ENCODE results near the gene INPP5J.
A peak's percentile ranks its signal among the peaks of the same experiment; 100 is the strongest.
"Not testable (repeated sequence)": the region's sequence is repeated elsewhere in the genome, so short reads cannot be mapped to it uniquely, and the experiment has no call there.

The INPP5J gene

GRCh38 chr22:31100762-31101525 lies 21.8 kb upstream of the INPP5J start:
- DNase-seq = no peak

- DNase-seq = no peak
Measured at GRCh38 chr22:31102441-31103081, 20.2 kb upstream of the INPP5J start.

GRCh38 chr22:31103111-31103510 lies 19.7 kb upstream of the INPP5J start:
- no peak for DNase-seq

- peak in 8 of 56 donors; percentile 8 to 45 (median 22) for DNase-seq
Measured at GRCh38 chr22:31103899-31104694, 18.7 kb upstream of the INPP5J start.

- DNase-seq = no peak
Measured at GRCh38 chr22:31104869-31105268, 17.9 kb upstream of the INPP5J start.

GRCh38 chr22:31105282-31105929 lies 17.4 kb upstream of the INPP5J start:
- DNase-seq = no peak

- DNase-seq = no peak
Measured at GRCh38 chr22:31106001-31106571, 16.7 kb upstream of the INPP5J start.

- DNase-seq = peak in 2 of 56 donors; percentile 28 to 52
Measured at GRCh38 chr22:31106731-31107177, 16.0 kb upstream of the INPP5J start.

GRCh38 chr22:31107178-31107893 lies 15.4 kb upstream of the INPP5J start, which contains the start of gene SELENOM:
SELENOM (minus strand) TSS chr22:31107568; CDS start chr22:31107505, 63 bp downstream.
- peak in 55 of 56 donors; percentile 43 to 94 (median 85) for DNase-seq

- no peak for DNase-seq
Measured at GRCh38 chr22:31107894-31108218, 14.9 kb upstream of the INPP5J start.

- DNase-seq = not testable (repeated sequence)
Measured at GRCh38 chr22:31112547-31113091, 10.1 kb upstream of the INPP5J start.

- DNase-seq = no peak
Measured at GRCh38 chr22:31118046-31118820, 4.5 kb upstream of the INPP5J start.

GRCh38 chr22:31119026-31119717 lies 3.6 kb upstream of the INPP5J start:
- no peak for DNase-seq

- DNase-seq = no peak
Measured at GRCh38 chr22:31120230-31120629, 2.5 kb upstream of the INPP5J start.

GRCh38 chr22:31120642-31121041 lies 2.1 kb upstream of the INPP5J start:
- no peak for DNase-seq

- DNase-seq = no peak
Measured at GRCh38 chr22:31121403-31121802, 1.4 kb upstream of the INPP5J start.

- DNase-seq = no peak
Measured at GRCh38 chr22:31122196-31122531, 602 bp upstream of the INPP5J start.

GRCh38 chr22:31123292-31123602 lies 481 bp downstream of the INPP5J start:
- DNase-seq = no peak

GRCh38 chr22:31124290-31124689 lies 1.5 kb downstream of the INPP5J start:
- no peak for DNase-seq
